Lower leg skin (tissue), 3 donors: Measurements from ENCODE around the gene POLR2L.

Source experiments
- CTCF ChIP-seq, 3 donors: fragments of 450-650 bp; IDR thresholded peaks; one replicate each; pipeline ENCODE4 v1.5.1; 2016; ENCODE audit warnings: antibody characterized with exemption in 3 of 3, mild to moderate bottlenecking in 3 of 3, moderate library complexity in 2 of 3
- POLR2A ChIP-seq, 2 donors: fragments of 450-650 bp; IDR thresholded peaks; one replicate each; pipeline ENCODE4 v1.6.1; 2016 to 2017; ENCODE audit warnings: antibody characterized with exemption in 2 of 2, mild to moderate bottlenecking in 1 of 2, moderate library complexity in 1 of 2

- TF ChIP-seq CTCF (IDR thresholded peaks at IDR 0.05) (no peak), POLR2A (IDR thresholded peaks at IDR 0.05) (no peak)
These were observed 6.9 kb upstream of the POLR2L start for GRCh38 chr11:849104-849824.
